ENCODE data around the gene MICAL2.
"Not testable (repeated sequence)": the region's sequence is repeated elsewhere in the genome, so short reads cannot be mapped to it uniquely, and the experiment has no call there.

Gene MICAL2

GRCh38 chr11:12137005-12137690 lies 26.8 kb downstream of the MICAL2 start:
- no peak for DNase-seq

GRCh38 chr11:12137938-12138731 lies 27.7 kb downstream of the MICAL2 start:
- no peak for DNase-seq

GRCh38 chr11:12139144-12139881 lies 28.9 kb downstream of the MICAL2 start:
- no peak for DNase-seq

GRCh38 chr11:12140186-12140793 lies 29.9 kb downstream of the MICAL2 start:
- no peak for DNase-seq

GRCh38 chr11:12141283-12141682 lies 30.9 kb downstream of the MICAL2 start:
- no peak for DNase-seq

GRCh38 chr11:12142176-12142575 lies 31.8 kb downstream of the MICAL2 start:
- DNase-seq: no peak

- no peak for DNase-seq
Observed at GRCh38 chr11:12142909-12143308, 32.5 kb downstream of the MICAL2 start.

- DNase-seq: no peak
Observed at GRCh38 chr11:12143461-12144258, 33.3 kb downstream of the MICAL2 start.

- DNase-seq: no peak
Observed at GRCh38 chr11:12144330-12145174, 34.2 kb downstream of the MICAL2 start.

GRCh38 chr11:12146678-12147077 lies 36.3 kb downstream of the MICAL2 start:
- not testable (repeated sequence) for DNase-seq

GRCh38 chr11:12147827-12148226 lies 37.4 kb downstream of the MICAL2 start:
- no peak for DNase-seq

GRCh38 chr11:12148466-12148865 lies 38.1 kb downstream of the MICAL2 start:
- DNase-seq: no peak

- DNase-seq: no peak
Observed at GRCh38 chr11:12148882-12149281, 38.5 kb downstream of the MICAL2 start.

- no peak for DNase-seq
Observed at GRCh38 chr11:12149672-12150225, 39.4 kb downstream of the MICAL2 start.

- DNase-seq: no peak
Observed at GRCh38 chr11:12150831-12151382, 40.5 kb downstream of the MICAL2 start.

- DNase-seq: no peak
Observed at GRCh38 chr11:12152321-12152720, 41.9 kb downstream of the MICAL2 start.

- DNase-seq: no peak
Observed at GRCh38 chr11:12154871-12155668, 44.7 kb downstream of the MICAL2 start.

GRCh38 chr11:12155696-12156095 lies 45.3 kb downstream of the MICAL2 start:
- DNase-seq: no peak

GRCh38 chr11:12156301-12157140 lies 46.1 kb downstream of the MICAL2 start:
- DNase-seq: no peak
